Choroid plexus epithelial cell (primary cell): ENCODE data around the gene E2F6.
A peak's percentile ranks its signal among the peaks of the same experiment; 100 is the strongest.

Experiments
- DNase-seq: peaks from one replicate; pipeline ENCODE4 v3.0.0-alpha.2; 2010; ENCODE audit warnings: low read depth
- H3K4me3 ChIP-seq: 2 replicates; pipeline ENCODE4 v1.5.1; 2011; ENCODE audit warnings: low read depth, mild to moderate bottlenecking, control low read depth, low read length, moderate library complexity
- TF ChIP-seq, protein P1 (sequence below): conservative IDR thresholded peaks from 2 replicates; pipeline ENCODE4 v1.5.1; 2011; ENCODE audit warnings: low read depth, mild to moderate bottlenecking, control low read depth, inconsistent platforms, low read length, moderate library complexity

Gene E2F6

DNA sequence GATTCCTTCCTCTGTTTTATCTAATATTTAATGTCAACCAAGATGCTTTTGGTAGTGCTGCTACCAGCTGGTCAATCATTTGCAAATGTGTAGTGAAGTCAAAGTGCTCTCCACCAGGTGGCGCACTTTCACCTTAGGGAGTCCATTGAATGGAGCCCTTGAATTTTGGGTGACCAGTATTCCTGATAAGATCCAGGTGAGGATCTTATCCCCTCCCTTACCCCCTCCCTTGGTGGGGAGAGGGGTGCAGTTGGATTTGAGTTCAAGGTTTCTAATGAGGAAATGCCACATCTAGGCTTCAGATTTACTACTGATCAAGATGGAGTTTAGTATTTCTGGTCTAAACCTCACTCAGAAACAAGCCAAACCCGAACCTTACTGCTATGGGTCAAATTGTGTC lies 12.0 kb upstream of the E2F6 start:
- TF ChIP-seq, protein P1, sequence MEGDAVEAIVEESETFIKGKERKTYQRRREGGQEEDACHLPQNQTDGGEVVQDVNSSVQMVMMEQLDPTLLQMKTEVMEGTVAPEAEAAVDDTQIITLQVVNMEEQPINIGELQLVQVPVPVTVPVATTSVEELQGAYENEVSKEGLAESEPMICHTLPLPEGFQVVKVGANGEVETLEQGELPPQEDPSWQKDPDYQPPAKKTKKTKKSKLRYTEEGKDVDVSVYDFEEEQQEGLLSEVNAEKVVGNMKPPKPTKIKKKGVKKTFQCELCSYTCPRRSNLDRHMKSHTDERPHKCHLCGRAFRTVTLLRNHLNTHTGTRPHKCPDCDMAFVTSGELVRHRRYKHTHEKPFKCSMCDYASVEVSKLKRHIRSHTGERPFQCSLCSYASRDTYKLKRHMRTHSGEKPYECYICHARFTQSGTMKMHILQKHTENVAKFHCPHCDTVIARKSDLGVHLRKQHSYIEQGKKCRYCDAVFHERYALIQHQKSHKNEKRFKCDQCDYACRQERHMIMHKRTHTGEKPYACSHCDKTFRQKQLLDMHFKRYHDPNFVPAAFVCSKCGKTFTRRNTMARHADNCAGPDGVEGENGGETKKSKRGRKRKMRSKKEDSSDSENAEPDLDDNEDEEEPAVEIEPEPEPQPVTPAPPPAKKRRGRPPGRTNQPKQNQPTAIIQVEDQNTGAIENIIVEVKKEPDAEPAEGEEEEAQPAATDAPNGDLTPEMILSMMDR: peak; percentile 92
- no peak overlapping the region for H3K4me3 ChIP-seq
- DNase-seq: peak; percentile 92

DNA sequence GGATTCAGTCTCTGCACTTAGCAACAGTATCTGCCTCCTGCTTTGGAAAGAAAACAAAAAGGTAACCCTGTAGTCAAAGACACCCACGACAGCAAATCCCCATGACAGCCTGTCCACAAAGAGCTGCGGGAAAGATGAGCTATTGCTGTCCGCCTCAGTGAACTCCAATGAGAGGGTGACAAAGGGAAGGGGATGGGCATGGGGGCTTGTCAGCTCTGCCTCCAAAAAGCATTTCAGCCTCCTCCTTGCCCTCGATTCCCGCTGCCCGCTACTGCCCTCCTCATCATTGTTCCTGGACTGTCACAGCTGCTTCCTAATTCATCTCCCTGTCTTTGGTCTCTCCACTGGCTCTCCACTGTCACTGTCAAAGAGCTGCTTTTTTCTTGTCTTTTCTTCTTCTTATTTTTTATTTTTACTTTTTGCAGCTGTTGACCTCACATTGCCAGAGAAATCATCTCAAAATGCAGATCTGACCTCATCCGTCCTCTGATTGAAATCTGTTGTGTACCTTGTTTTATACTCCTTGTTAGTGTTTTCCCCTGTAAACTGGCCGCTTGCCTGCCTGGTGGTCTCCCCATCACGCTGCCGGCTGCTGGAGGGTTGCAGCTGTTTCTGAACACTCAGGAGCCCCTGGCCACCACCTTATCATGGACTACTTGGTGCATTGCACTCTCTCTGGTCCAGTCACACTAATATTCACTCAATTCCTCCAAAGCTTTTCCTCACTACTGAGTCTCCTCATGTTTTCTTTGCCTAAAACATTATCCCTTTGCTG lies 7.9 kb upstream of the E2F6 start:
- H3K4me3 ChIP-seq: no peak overlapping the region
- TF ChIP-seq, protein P1: no peak
- DNase-seq: no peak

DNA sequence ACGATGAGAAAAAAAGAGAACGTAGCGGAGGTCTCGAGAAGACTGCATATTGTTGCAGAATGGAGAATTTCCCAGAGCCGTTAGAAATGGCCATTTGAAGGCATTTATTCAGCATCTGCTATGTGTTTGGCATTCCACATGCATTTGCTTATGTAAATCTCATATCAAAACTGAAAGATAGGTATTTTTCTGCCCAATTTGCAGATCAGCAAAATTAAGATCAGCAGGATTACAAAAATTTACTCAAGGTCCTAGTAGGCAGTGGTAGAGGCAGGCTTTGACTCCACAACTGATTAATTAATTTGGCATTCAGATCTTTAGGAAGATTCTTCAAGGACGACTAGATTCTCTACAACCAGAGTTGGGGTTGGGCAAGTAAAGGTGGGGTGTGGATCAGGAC lies 1.8 kb upstream of the E2F6 start:
- no peak overlapping the region for H3K4me3 ChIP-seq
- no peak for DNase-seq
- TF ChIP-seq, protein P1: no peak

DNA sequence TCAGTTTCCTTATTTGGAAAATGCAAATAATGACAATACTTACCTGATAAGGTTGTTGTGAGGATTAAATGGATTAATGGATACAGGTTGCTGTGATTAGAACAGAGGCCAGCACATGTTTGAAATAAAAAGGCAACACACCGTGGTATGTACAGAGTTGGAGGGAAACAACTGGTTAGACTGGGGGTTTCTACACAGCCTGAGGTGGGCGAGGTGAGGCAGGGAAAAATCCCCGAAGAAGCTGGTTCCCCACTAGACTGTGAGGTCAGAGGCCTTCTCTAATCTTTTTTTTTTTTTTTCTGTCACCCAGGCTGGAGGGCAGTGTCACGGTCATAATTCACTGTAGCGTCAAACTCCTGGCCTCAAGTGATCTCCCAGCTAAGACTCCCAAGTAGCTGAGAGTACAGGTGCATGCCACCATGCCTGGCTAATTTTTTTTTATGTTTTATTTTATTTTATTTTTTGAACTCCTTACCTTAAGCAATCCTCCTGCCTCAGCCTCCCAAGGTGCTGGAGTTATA lies 1.2 kb upstream of the E2F6 start:
- DNase-seq: no peak
- no peak overlapping the region for H3K4me3 ChIP-seq
- TF ChIP-seq, protein P1: no peak

DNA sequence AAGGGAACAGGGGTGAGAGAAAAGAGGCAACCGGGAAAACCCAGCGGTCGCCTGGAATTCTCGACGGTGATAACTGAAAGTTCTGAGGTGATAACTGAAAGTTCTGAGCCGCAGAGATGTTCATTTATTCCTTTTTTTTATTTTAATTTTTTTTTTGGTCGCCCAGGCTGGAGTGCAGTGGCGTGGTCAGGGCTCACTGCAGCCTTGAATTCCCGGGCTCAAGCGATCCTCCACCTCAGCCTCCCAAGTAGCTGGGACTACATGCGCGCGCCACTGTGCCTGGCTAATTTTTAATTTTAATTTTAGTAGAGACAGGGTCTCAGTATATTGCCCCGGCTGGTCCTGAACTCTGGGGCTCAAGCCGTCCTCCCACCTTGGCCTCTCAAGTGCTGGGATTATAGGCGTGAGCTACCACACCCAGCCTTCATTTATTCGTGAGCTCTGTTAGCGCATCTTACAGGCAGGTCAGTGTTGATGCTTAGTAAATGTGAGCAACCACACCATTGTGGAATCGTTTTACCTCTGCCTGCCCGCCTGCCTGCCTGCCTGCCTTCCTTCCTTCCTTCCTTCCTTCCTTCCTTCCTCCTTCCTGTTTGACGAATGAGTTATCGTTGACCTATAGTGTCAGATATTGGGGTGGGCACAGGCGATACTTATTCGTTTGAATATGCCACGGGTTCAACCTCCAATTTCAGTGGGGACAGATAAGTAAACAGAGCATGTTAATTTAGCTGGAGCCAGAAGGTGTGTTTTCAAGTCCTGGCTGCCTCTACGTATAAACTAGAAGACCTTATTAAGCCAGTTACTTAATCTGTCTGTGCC lies 557 bp upstream of the E2F6 start:
- TF ChIP-seq, protein P1: no peak
- peak overlapping the region; percentile 76 for H3K4me3 ChIP-seq
- no peak for DNase-seq

DNA sequence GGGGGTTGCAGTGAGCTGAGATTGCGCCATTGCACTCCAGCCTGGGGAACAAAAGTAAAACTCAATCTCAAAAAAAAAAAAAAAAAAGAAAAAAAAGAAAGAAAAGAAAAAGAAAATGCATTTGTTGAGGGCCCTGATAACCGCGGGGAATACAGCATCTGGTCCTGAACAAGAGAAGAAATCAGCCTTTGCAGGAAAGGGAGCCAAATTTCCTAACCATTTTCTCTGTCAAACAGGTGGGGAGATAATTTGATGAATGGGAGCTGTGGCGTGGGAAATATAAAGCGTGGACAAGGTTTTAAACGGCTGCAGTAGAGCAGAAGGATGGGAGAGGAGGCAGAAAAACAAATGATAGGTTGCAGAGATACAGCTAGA lies 864 bp downstream of the E2F6 start:
- no peak for DNase-seq
- TF ChIP-seq, protein P1: no peak

More for the DNA sequence above, 864 bp downstream of the E2F6 start:
- peak overlapping the region; percentile 76 for H3K4me3 ChIP-seq
